NCI-H2029 treated with DMSO at 0.1 percent for 48 hours (cell line): Measurements from ENCODE around the gene RAB36.
A peak's percentile ranks its signal among the peaks of the same experiment; 100 is the strongest.

ENCODE experiments used
- DNase-seq: peaks from one replicate; lab custom pipeline; 2025; lab: John Stamatoyannopoulos, UW

The RAB36 gene

GRCh38 chr22:23206915-23207314, 61.6 kb downstream of the RAB36 start:
- no peak for DNase-seq

GRCh38 chr22:23207729-23208393, 62.6 kb downstream of the RAB36 start:
- peak; percentile 72 for DNase-seq

GRCh38 chr22:23210428-23211170, 65.3 kb downstream of the RAB36 start:
- DNase-seq: no peak

GRCh38 chr22:23211622-23212021, 66.3 kb downstream of the RAB36 start:
- no peak for DNase-seq

- peak; percentile 66 for DNase-seq
These were observed 67.1 kb downstream of the RAB36 start for GRCh38 chr22:23212061-23213021.

- no peak for DNase-seq
These were observed 67.8 kb downstream of the RAB36 start for GRCh38 chr22:23213022-23213555.

- no peak for DNase-seq
These were observed 68.5 kb downstream of the RAB36 start for GRCh38 chr22:23213581-23214334.
